NCI-H2081 treated with DMSO at 0.1 percent for 48 hours (cell line): ENCODE data around the gene VANGL1.

Experiments
- DNase-seq: peaks from one replicate; lab custom pipeline; 2025; lab: John Stamatoyannopoulos, UW

Gene VANGL1

GRCh38 chr1:115644109-115644508, 2.3 kb downstream of the VANGL1 start:
- DNase-seq, result no peak

- DNase-seq, result no peak
These were observed 5.3 kb downstream of the VANGL1 start for GRCh38 chr1:115647047-115647446.

- no peak for DNase-seq
These were observed 5.7 kb downstream of the VANGL1 start for GRCh38 chr1:115647507-115647906.

GRCh38 chr1:115647919-115648650, 6.3 kb downstream of the VANGL1 start:
- no peak for DNase-seq

GRCh38 chr1:115648717-115649691, 7.2 kb downstream of the VANGL1 start:
- no peak for DNase-seq

- DNase-seq, result no peak
These were observed 8.2 kb downstream of the VANGL1 start for GRCh38 chr1:115649964-115650363.

GRCh38 chr1:115650961-115651360, 9.2 kb downstream of the VANGL1 start:
- DNase-seq, result no peak

GRCh38 chr1:115651391-115651790, 9.6 kb downstream of the VANGL1 start:
- DNase-seq, result no peak

- no peak for DNase-seq
These were observed 10.5 kb downstream of the VANGL1 start for GRCh38 chr1:115652236-115652788.

- DNase-seq, result no peak
These were observed 12.4 kb downstream of the VANGL1 start for GRCh38 chr1:115654125-115654524.

- DNase-seq, result no peak
These were observed 13.0 kb downstream of the VANGL1 start for GRCh38 chr1:115654663-115655305.

- no peak for DNase-seq
These were observed 13.5 kb downstream of the VANGL1 start for GRCh38 chr1:115655306-115655663.

GRCh38 chr1:115655916-115656315, 14.1 kb downstream of the VANGL1 start:
- DNase-seq, result no peak

- DNase-seq, result no peak
These were observed 14.8 kb downstream of the VANGL1 start for GRCh38 chr1:115656461-115657077.

- no peak for DNase-seq
These were observed 16.9 kb downstream of the VANGL1 start for GRCh38 chr1:115658646-115659045.

- DNase-seq, result no peak
These were observed 18.4 kb downstream of the VANGL1 start for GRCh38 chr1:115660151-115660550.

- DNase-seq, result no peak
These were observed 19.4 kb downstream of the VANGL1 start for GRCh38 chr1:115661157-115661556.

- no peak for DNase-seq
These were observed 23.7 kb downstream of the VANGL1 start for GRCh38 chr1:115665319-115666096.

GRCh38 chr1:115666206-115666605, 24.4 kb downstream of the VANGL1 start:
- DNase-seq, result no peak

- no peak for DNase-seq
These were observed 24.9 kb downstream of the VANGL1 start for GRCh38 chr1:115666702-115667101.

- no peak for DNase-seq
These were observed 26.8 kb downstream of the VANGL1 start for GRCh38 chr1:115668579-115668978.
